D721Med (cell line): ENCODE results near the gene RPRD1B.

Experiments used
- DNase-seq: peaks from one replicate; pipeline ENCODE4 v3.0.0; 2011; ENCODE audit warnings: low spot score; ENCODE audit not compliant: insufficient read length
- FAIRE-seq: peaks from 2 replicates; lab custom pipeline; 2011; peaks lifted over from hg19 to GRCh38; lab: Jason Lieb, UNC
- CTCF ChIP-seq: IDR thresholded peaks from 2 replicates; pipeline ENCODE4 v1.5.1; 2012; ENCODE audit warnings: mild to moderate bottlenecking, control low read depth; ENCODE audit not compliant: insufficient read depth; ENCODE audit errors: missing control alignments

RPRD1B gene

GRCh38 chr20:37988306-37988954 lies 45.1 kb upstream of the RPRD1B start:
- FAIRE-seq, result no peak
- TF ChIP-seq CTCF, result no peak
- DNase-seq, result no peak

DNA sequence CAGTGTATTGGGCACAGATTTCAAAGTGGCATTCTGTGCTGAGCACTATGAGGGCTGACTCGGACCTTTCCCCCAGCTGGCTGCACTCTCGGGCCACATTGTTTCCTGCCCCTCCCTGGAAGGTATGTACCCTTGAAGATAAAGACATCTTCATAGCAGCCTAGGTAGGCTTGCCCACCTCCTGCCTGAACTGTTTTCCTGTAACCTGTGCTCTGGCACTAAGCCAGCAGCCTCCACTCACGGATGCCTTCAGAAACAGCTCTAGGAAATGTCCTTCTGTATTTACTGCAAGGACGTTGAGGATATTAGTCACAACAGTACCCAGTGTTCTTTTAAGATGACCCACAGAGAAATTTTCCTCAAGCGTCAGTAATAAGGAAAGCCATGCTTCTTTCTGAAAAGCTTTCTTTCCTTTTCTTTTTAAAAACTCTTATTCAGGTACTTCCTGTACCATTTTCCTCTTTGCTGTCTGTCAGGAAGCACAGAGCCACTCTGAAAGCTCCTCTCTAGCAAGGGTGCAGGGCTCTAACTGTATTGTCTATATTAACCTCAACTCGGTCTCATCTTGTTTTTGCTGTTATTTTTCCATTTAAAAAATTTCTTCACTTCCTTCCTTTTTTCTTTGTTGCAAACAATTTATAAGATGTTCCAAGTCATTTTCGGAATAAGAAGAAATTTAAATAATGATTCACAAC lies 43.8 kb upstream of the RPRD1B start:
- no peak for TF ChIP-seq CTCF
- FAIRE-seq (no peak), DNase-seq (no peak)

DNA sequence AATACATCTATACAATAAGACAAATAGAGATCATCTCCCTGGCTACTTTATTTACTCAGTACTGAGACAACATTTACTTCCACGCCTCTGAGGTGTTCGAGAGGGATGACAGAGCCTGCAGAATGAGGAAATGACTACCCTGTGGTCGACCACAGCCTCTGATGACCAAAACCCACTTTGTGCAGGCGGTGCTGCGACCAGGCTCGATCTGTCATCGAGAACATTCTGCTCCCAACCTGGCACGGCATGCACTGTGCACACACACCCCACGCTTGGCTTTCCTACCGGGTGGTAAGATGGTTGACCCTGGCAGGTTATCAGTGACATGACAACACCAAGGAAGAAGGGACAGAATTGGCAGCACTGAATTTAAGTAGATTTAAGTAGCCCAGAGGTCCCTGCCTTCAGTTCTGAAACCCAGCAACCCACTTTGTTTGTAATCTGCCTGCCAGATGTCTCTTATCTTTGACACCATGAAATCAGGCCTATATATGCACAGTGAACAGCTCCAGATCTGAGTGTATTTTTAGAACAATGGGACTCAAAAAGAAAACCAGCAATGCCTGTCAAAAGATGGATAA lies 42.9 kb upstream of the RPRD1B start:
- no peak for TF ChIP-seq CTCF
- FAIRE-seq, result no peak
- DNase-seq, result no peak

GRCh38 chr20:37991157-37991866 lies 42.2 kb upstream of the RPRD1B start:
- DNase-seq (no peak), FAIRE-seq (no peak)
- no peak for TF ChIP-seq CTCF

DNA sequence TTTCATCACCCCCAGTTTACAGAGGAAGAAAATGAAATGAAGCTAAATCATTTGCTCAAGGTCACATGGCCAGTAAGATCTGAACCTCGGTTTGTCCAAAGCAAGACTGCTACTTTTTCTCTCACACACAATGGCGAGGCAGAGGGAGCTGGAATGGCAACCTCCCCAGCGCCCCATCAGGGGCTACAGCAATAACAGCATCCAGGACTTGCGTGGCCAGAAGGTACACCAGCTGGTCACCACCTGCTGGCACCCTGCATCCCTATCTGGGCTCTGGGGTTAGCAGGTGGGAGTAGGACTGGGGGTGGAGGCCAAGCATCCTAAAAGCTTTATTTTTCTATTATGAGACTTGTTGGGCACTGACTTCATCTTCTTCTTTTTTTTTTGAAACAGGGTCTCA lies 41.6 kb upstream of the RPRD1B start:
- DNase-seq (no peak), FAIRE-seq (no peak)
- TF ChIP-seq CTCF, result no peak

DNA sequence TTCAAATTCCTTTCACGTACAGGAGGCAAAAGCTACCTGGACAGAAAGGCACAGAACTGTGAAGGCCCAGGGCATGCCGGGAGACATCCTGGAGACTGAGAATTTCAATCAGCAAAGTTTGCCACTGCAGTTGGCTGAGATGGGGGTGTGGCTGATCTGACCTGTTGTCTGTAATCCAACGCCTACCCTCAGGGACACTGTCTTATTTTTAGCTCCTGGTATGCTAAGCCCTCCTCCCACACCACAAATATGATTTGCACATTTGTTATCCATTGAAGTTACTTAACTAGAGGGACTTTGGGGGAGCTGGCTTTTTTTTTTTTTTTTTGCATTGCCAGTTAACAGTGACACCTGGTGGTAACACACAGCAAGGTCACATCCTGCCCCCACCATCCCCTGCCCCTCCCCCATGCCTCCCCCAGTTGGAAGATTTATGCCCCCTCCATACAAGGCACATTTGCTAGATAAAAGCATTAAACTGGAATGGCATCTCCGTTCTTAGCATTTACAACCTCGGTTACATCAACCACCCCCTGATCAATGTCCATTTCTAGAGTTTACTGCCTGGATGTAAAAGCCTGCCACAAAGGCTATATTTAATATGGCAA lies 40.6 kb upstream of the RPRD1B start:
- DNase-seq (peak; percentile 45), FAIRE-seq (no peak)

More for the DNA sequence above, 40.6 kb upstream of the RPRD1B start:
- TF ChIP-seq CTCF, result peak; percentile 28
